ENCODE data around the gene SLC2A9.
"Not testable (repeated sequence)": the region's sequence is repeated elsewhere in the genome, so short reads cannot be mapped to it uniquely, and the experiment has no call there.

Gene SLC2A9

DNA sequence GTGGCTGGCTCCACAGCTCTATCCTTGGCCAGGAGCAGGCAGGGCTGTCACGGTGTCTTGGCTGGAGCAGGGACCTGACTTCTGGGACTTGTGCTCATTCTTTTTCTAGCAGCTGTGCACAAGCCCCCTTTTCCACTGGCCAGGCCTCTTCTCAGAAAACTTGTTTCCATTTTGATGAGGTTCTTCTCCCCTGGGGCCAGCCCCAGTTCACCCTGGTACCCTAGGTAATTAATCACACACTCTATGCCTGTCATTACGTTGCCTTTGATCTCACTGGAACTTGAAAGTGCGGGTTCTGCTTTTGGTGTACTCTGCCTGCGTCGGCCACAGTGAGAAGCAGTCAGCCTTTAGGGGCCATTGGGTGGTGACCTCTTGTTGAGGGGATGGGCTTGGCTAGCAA is 213.2 kb downstream of the SLC2A9 start:
- DNase-seq: no peak

- DNase-seq: no peak
These were observed 216.4 kb downstream of the SLC2A9 start for GRCh38 chr4:9804918-9805317.

DNA sequence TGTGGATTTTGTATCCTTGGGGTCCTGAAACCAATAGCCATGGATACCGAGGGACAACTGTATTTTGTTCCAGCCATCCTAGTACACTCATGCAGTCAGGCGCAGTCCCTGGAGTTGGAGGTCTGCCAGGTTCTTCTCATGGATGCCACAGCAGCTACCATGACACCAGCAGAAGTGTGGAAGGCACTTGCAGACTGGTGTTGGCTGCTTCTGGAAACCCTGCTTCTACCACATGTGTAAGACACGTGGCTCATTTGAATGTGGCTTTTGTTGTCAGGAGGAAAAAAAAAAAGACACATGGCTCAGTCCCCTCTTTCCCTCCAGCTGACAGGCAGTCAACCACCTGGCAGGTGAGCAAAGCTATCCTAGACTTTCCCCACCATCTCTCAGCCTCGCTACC is 220.4 kb downstream of the SLC2A9 start:
- no peak for DNase-seq

DNA sequence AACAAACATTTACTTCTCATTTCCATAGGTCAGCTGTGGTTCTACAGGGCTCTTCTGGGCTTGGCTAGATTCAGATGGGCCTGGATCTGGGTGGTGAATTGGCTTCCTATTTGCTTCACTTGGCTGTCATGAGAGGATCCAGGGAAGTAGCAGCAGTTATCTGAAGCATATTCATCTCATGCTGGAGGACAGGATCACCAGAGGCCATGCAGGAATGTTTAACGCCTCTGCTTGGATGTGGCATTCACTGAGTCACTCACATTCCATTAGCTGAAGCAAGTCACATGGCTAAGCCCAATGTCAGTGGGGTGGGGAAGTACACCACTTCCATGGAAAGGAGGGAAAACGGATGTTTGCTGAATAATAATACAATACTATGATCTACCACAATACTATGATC is 224.7 kb downstream of the SLC2A9 start:
- not testable (repeated sequence) for DNase-seq

DNA sequence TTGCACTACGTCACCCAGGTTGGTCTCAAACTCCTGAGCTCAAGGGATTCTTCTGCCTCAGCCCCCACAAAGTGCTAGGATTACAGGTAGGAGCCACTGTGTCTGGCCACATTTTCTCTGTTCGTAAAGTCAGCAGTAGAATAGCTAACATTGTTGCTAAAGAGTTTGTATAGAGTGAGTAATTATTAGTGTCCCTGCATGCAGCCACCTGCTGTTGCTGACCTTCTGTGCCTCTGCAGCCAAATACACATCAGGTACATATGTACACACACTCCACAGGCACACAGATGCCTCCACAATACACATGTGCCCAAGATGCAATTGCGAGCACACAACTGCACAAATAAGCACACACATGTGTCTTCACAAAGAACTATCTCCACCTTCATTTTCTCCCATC is 228.9 kb downstream of the SLC2A9 start:
- no peak for DNase-seq

- not testable (repeated sequence) for DNase-seq
These were observed 235.4 kb downstream of the SLC2A9 start for GRCh38 chr4:9785891-9786290.

DNA sequence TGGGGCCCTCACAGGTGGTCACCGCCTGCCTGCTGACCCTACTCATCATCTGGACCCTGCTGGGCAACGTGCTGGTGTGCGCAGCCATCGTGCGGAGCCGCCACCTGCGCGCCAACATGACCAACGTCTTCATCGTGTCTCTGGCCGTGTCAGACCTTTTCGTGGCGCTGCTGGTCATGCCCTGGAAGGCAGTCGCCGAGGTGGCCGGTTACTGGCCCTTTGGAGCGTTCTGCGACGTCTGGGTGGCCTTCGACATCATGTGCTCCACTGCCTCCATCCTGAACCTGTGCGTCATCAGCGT is 239.2 kb downstream of the SLC2A9 start:
- DNase-seq: no peak

DNA sequence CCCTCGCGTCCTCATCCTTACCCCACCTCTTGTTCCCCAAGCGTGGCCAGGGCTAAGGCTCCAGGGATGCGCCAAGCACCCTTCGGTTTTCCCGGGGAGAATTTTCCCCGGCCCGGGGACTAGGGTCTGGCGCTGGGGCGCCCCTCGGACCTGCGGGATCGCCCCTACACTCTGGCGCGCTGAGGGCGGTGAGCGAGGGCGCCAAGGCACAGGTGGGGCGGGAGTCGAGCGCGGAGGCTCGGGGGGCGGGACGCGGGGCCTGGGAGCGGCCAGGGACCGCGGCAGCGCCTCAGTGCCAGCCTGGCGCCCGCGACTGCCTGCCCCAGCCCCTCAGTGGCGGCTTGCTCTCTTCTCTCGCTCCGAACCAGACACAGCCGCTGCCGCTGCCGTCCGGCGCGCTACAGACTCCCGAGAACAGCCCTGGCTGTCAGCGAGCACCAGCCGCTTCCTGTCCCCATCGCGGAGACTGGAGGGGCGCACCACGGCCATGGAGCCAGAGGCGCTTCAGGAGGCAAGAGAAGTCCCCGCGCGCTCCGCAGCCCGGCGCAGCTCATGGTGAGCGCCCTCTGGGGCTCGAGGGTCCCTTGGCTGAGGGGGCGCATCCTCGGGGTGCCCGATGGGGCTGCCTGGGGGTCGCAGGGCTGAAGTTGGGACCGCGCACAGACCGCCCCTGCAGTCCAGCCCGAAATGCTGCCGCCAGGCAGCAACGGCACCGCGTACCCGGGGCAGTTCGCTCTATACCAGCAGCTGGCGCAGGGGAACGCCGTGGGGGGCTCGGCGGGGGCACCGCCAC is 239.8 kb downstream of the SLC2A9 start, which contains the start of gene DRD5:
TSS of gene DRD5 (plus strand) at position 292 of the 793 bp plus-strand sequence. CDS start at position 688, 396 bp downstream.
- no peak for DNase-seq
